HTERT RPE-1 (cell line): ENCODE data around the gene SPRR5.

ENCODE experiments used
- in situ Hi-C: fragments of 300-500 bp; cut with MboI; formaldehyde crosslinking; loops from 4 replicates; pipeline ENCODE4 v1.14.3; 2020; ENCODE audit warnings: low sequenced_read_pairs

SPRR5 gene

GRCh38 chr1:152946651-152947256, at the start of gene SPRR5:
Gene SPRR5 (plus strand): TSS chr1:152947206. CDS start chr1:152948555, 1,349 bp downstream.
- in situ Hi-C loops = no loop called here

- in situ Hi-C loops = no loop called here
Observed at GRCh38 chr1:152899027-152899426, 48.0 kb upstream of the SPRR5 start.

DNA sequence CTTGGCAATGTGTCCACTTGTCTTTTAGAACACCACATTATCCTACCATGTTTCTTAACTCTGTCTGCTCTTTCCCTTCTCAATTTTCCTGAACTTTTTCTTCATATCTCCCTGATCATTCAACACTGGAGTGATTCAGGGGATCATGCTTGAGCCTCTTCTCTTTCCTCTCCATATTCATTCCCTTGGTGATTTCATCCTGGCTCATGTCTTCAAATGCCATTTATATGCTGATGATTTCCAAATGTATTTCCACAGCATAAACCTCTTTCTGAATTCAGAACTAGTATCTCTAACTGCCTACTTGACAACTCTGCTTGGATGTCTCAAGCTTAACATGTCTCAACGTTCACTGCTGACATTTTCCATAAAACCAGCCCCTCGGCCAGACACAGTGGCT, 47.1 kb upstream of the SPRR5 start:
- in situ Hi-C loops = no loop called here

- in situ Hi-C loops = no loop called here
Observed at GRCh38 chr1:152901631-152902030, 45.4 kb upstream of the SPRR5 start.

- in situ Hi-C loops = no loop called here
Observed at GRCh38 chr1:152902636-152903035, 44.4 kb upstream of the SPRR5 start.

- in situ Hi-C loops = no loop called here
Observed at GRCh38 chr1:152904688-152905440, 42.1 kb upstream of the SPRR5 start.

DNA sequence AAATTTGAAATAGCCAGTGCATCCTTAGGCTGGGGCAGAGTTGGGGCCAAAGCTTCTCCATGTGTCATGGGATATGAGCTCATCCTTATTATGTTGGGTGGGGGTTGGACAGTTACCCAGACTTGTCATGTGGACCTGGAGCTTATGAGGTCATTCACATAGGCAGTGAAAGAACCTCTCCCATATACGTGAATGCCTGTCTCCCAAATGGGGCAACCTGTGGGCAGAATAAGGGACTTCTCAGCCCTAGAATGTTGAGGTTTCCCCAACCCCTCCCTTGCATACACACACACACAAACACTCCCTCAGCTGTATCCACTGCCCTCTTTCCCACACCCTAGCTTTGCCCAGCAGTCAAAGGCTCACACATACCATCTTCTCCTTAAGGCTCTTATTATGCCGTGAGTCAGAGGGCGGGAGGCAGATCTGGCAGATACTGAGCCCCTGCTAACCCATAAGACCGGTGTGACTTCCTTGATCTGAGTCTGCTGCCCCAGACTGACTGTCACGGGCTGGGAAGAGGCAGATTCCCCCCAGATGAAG, 40.9 kb upstream of the SPRR5 start:
- in situ Hi-C loops = no loop called here

GRCh38 chr1:152907686-152908601, 39.1 kb upstream of the SPRR5 start, which contains the start of gene IVL:
Gene IVL (plus strand): TSS chr1:152908546. CDS start chr1:152909798, 1,252 bp downstream.
- in situ Hi-C loops = no loop called here

- in situ Hi-C loops = no loop called here
Observed at GRCh38 chr1:152909206-152909605, 37.8 kb upstream of the SPRR5 start.

DNA sequence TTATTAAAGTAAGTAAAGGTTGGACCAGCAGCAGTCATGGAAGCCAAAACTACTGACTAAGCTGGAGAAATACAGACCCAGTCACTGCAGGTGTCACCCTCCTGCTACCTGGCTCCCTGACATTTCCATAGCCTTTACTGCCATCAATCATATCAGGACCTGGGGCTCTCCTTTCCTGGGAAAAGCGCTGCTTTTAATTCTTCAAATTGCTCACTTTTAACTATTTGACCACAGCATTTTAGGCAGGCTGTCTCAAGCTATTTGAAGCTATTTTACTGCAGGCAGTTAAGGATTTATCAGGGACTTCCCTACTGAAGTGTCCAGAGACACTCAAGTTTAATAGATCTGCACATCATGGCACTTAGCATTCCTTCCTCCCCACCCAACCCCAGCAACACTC, 34.5 kb upstream of the SPRR5 start:
- in situ Hi-C loops = no loop called here

DNA sequence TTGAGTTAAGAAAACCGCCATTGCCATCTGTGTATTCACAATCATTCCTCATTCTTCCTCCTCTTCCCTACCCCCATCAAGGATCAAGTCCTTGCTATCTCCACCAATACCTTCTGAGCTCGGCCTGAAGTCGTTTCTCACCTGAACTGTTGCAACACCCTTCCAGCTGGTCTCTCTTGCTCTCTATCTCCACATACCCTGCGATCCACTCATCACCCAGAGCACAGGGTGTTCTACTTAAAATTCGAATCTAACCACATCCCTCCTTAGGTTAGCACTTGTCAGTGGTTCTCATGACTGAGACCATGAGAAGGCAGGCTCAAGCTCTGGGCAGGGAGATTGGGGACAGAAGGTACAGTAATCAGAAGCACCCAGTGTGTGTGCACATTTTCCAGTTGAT, 34.1 kb upstream of the SPRR5 start:
- in situ Hi-C loops = no loop called here

GRCh38 chr1:152917794-152918193, 29.2 kb upstream of the SPRR5 start:
- in situ Hi-C loops = no loop called here

DNA sequence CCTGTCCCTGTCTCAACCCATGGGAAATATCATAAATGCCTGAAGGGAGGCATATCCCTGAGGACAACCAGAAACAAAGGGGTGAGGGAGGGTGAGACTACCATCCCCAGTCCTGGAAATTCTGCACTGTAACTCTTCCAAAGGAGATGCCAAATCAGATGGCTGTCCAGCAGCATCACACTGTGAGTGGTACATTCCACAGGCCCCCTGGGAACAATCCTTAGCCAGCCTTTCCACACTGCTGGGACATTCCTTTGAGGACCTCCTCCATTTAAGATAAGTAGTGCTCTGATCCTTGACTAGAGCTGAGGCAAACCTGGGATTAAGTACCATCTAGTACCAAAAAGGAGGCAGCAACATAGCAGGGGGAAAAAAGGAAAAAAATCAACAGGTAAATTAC, 27.9 kb upstream of the SPRR5 start:
- in situ Hi-C loops = no loop called here

DNA sequence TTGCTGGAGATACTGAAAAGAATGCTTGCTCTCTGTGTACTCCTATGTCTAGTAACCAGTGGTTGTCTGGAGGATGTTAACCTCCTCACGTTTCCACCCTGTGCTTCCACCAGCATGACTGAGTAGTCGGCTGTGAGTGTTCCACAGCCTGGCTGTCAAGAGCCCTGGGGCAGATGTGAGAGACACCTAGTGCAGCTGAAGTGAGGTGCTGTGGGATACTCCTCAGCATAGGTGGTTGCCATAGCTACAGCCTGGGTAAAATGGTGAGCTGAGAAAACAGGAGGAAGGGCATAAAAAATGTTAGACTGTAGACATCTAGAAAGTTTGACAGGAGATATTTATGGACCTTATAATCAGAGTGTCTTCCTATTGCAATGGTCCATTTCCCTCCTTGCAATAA, 22.8 kb upstream of the SPRR5 start:
- in situ Hi-C loops = no loop called here

DNA sequence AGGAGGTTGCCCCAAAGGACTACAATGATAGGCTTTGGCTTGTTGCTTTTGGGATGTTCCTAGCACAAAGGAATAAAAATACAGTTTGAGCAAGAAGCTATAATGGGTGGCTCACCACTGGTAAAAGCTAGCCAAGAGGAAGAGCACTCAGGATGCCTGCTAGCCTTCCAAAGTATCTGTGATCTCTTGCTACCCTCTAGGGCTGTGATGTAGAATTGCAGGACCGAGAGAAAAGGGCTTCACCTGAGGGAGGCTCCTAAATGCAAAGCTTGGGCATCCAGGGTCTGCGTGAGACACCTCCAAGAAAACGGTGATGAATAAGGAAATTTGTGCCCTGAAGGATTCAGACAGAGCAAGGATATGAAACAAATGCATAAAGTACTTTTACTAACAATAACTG, 20.9 kb upstream of the SPRR5 start:
- in situ Hi-C loops = no loop called here

- in situ Hi-C loops = no loop called here
Observed at GRCh38 chr1:152928671-152929070, 18.3 kb upstream of the SPRR5 start.

GRCh38 chr1:152932170-152932811, 14.7 kb upstream of the SPRR5 start:
- in situ Hi-C loops = no loop called here

DNA sequence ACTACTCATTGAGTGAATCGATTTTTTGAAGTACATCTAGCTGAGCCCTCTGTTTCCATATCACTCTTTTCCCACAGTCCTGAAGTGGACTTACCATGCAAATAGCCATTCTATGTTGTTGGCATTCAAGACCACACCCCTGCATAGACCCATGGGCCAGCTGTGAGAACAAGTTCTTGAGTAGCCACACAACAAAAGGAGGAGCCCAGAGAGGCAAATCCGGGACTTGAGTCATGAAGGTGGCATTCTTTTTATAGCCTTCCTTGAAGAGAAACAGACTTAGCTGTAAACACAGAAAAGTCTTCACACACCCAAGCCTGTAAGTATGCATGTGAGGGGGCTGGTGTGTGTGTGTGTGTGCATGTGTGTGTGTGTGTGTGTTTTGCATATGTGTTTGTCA, 13.8 kb upstream of the SPRR5 start:
- in situ Hi-C loops = no loop called here

GRCh38 chr1:152940614-152941013, 6.4 kb upstream of the SPRR5 start:
- in situ Hi-C loops = no loop called here

DNA sequence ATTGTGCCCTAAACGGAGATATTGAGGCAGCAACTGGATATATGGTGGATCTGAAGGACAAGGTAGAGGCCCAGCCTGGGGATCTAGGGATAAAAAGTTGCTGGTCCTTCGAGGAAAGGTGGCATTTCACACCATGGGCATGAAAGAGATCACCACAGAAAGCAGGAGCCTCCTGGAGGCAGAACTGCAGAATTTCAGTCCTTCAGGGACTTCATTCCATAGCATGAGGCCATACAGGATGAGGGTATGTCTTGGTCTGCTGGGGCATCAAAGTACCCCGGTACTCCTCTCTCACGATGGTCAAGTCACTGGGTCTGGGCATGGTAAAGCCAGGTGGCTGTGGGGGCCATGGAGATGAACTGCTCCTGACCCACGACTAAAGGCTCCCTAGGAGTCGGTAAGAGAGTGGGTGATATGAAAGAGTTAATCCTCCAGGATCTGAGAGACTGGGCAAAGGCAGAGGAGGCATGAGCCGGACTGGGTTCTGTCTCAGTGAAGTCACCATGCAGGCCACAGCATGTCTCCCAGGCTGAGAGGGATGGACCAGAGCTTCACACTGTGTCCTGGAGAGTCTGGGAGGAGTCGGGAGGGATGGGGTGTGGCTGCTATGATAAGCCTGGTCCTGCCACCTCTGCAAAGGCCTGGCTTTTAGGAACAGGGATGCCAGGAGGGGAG, 5.8 kb upstream of the SPRR5 start:
- in situ Hi-C loops = no loop called here
